Panc1 (cell line): Measurements from ENCODE around the gene PHKA2. TPM values are rescaled to one million over a fixed set of nuclear protein-coding genes. Genes with fewer than 3 reads are reported as not detected.
A peak's percentile ranks its signal among the peaks of the same experiment; 100 is the strongest.

ENCODE experiments used
- ATAC-seq: fragments of 200-7000 bp; cut with Tn5 transposase; 2 replicates; pipeline ENCODE4 v1.9.1; 2020; ENCODE audit warnings: mild to moderate bottlenecking, moderate library complexity
- BruUV-seq: library from RNA; stranded (reverse); fragments of 400-500 nt; replicated peaks from 2 replicates; lab custom pipeline; 2021; lab: Mats Ljungman, UMichigan
- CTCF ChIA-PET: fragments of 300-600 bp; sonication (Branson Sonifier 250); formaldehyde crosslinking; loops from one replicate; lab custom pipeline; 2022; ENCODE audit warnings: antibody characterized with exemption; lab: Charles Lee
- POLR2A ChIA-PET: fragments of 300-600 bp; sonication (Branson Sonifier 250); formaldehyde crosslinking; loops from one replicate; lab custom pipeline; 2022; ENCODE audit warnings: antibody characterized with exemption; lab: Charles Lee
- DNase-seq: peaks from one replicate; pipeline ENCODE4 v3.0.0-alpha.2; 2010; ENCODE audit warnings: low read depth, low spot score
- H3K27ac ChIP-seq: 2 replicates; pipeline ENCODE4 v1.5.1; 2011; ENCODE audit warnings: mild to moderate bottlenecking, low read length, inconsistent platforms
- H3K27me3 ChIP-seq: fragments of 200-500 bp; sonication (Bioruptor generic); 2 replicates; pipeline ENCODE4 v1.6.0; 2014; ENCODE audit warnings: low read length, inconsistent platforms; ENCODE audit not compliant: control insufficient read depth, insufficient read depth
- H3K36me3 ChIP-seq: fragments of 200-500 bp; sonication (Bioruptor generic); 2 replicates; pipeline ENCODE4 v1.5.1; 2014; ENCODE audit warnings: inconsistent platforms, mild to moderate bottlenecking, low read length, moderate library complexity; ENCODE audit not compliant: control insufficient read depth, insufficient read depth
- H3K4me1 ChIP-seq: 2 replicates; pipeline ENCODE4 v1.5.1; 2011; ENCODE audit warnings: inconsistent platforms, mild to moderate bottlenecking, low read length, moderate library complexity; ENCODE audit not compliant: control insufficient read depth, insufficient read depth
- H3K4me3 ChIP-seq, 2 experiments: 2 replicates each; pipeline ENCODE4 v1.5.1; 2011 to 2012; ENCODE audit warnings: low read depth in 2 of 2, low read length in 2 of 2, mild to moderate bottlenecking in 2 of 2, inconsistent platforms in 1 of 2, moderate library complexity in 1 of 2
- H3K9me3 ChIP-seq: fragments of 200-500 bp; sonication (Bioruptor generic); 2 replicates; pipeline ENCODE4 v1.5.1; 2014; ENCODE audit warnings: low read depth, mild to moderate bottlenecking, inconsistent platforms, low read length, moderate library complexity; ENCODE audit not compliant: control insufficient read depth, insufficient read depth
- CTCF ChIP-seq: fragments of 450-650 bp; IDR thresholded peaks from 2 replicates; pipeline ENCODE4 v1.5.1; 2017; ENCODE audit warnings: mild to moderate bottlenecking
- REST ChIP-seq, 2 experiments: IDR thresholded peaks; 2 replicates each; pipeline ENCODE4 v1.6.1; 2011 to 2012; ENCODE audit warnings: low read depth in 2 of 2, control low read depth in 1 of 2, low read length in 1 of 2, mild to moderate bottlenecking in 1 of 2, moderate library complexity in 1 of 2; ENCODE audit not compliant: insufficient read depth in 1 of 2
- SIN3A ChIP-seq: IDR thresholded peaks from 2 replicates; pipeline ENCODE4 v1.6.1; 2012; ENCODE audit warnings: low read depth, mild to moderate bottlenecking, low read length, moderate library complexity, borderline replicate concordance; ENCODE audit not compliant: insufficient read depth
- TCF7L2 ChIP-seq: IDR thresholded peaks from 2 replicates; pipeline ENCODE4 v1.6.1; 2011; ENCODE audit warnings: mild to moderate bottlenecking, low read depth, low read length, inconsistent platforms
- in situ Hi-C: cut with HindIII; loops from 2 replicates; pipeline ENCODE4 v1.10.0; 2016; ENCODE audit warnings: low sequenced_read_pairs, low pct_unique_long_range_greater_than_20kb
- intact Hi-C: fragments of 100-400 bp; cut with micrococcal nuclease; formaldehyde crosslinking; loops from one replicate; pipeline ENCODE4 v1.10.0; 2022; ENCODE audit not compliant: unreplicated experiment
- total RNA-seq: library from RNA; stranded (reverse); gene quantifications from one replicate; pipeline ENCODE4 v1.2.1, GENCODE V29; 2021; ENCODE audit not compliant: unreplicated experiment

Gene PHKA2
- total RNA-seq, 1 experiment from 2014 or later: 20.6 TPM

GRCh38 chrX:18955676-18956075 lies 28.2 kb downstream of the PHKA2 start:
- Histone ChIP-seq H3K4me1 (no peaks in the 10 kb centered on the region), H3K9me3 (no peaks in the 10 kb centered on the region), H3K27ac (no peak overlapping the region), H3K27me3 (no peaks in the 10 kb centered on the region), H3K4me3 (no peak overlapping the region), H3K36me3 (no peaks in the 10 kb centered on the region)
- BruUV-seq: no TSS peak
- TF ChIP-seq SIN3A: no peak
- no peak for TF ChIP-seq TCF7L2
- no peak for TF ChIP-seq REST (IDR thresholded peaks at IDR 0.05; ENCODE audit: insufficient read depth in 1 of 2, low read depth in 2 of 2, low read length in 1 of 2)
- ChIA-PET POLR2A (interaction anchor here (0.8 kb wide), 1 partner anchor 665 kb away, joined by 6 read pairs; no protein-coding TSS in a partner anchor), CTCF (no interaction called here)
- intact Hi-C loops (no loop called here), in situ Hi-C loops (no loop called here)
- no peak for ATAC-seq
- no peak for DNase-seq

- TF ChIP-seq REST (IDR thresholded peaks at IDR 0.05; ENCODE audit: insufficient read depth in 1 of 2, low read depth in 2 of 2, low read length in 1 of 2) (no peak), CTCF (0 out of 2 replicates have a peak, but pooled peaks have one; percentile 11)
- Histone ChIP-seq H3K9me3 (no peaks in the 10 kb centered on the region), H3K27ac (no peak overlapping the region), H3K4me3 (no peak overlapping the region), H3K36me3 (no peaks in the 10 kb centered on the region), H3K27me3 (no peaks in the 10 kb centered on the region), H3K4me1 (no peaks in the 10 kb centered on the region)
- intact Hi-C loops: no loop called here
- no peak for DNase-seq
- BruUV-seq: no TSS peak
- in situ Hi-C loops: no loop called here
- ChIA-PET CTCF (no interaction called here), POLR2A (no interaction called here)
- ATAC-seq: no peak
Measured at GRCh38 chrX:18951032-18951431, 32.9 kb downstream of the PHKA2 start.
